Fibroblast of lung (primary cell): ENCODE measurements around the gene NR3C2. TPM values are rescaled to one million over a fixed set of nuclear protein-coding genes. Genes with fewer than 3 reads are reported as not detected.
A peak's percentile ranks its signal among the peaks of the same experiment; 100 is the strongest.

Experiments used
- DNase-seq, 2 donors: peaks; one replicate each; pipeline versions ENCODE4 v3.0.0 to v3.0.0-alpha.2; 2010; ENCODE audit warnings: low read depth in 2 of 2
- H2AFZ ChIP-seq: 2 replicates; pipeline ENCODE4 v1.5.1; 2012; ENCODE audit warnings: low read length, control low read depth, inconsistent platforms
- H3K27ac ChIP-seq: 2 replicates; pipeline ENCODE4 v1.5.1; 2011; ENCODE audit warnings: low read length, control low read depth; ENCODE audit not compliant: insufficient read depth
- H3K27me3 ChIP-seq: 2 replicates; pipeline ENCODE4 v1.5.1; 2011; ENCODE audit warnings: mild to moderate bottlenecking, low read length; ENCODE audit not compliant: control insufficient read depth, insufficient read depth
- H3K36me3 ChIP-seq: 2 replicates; pipeline ENCODE4 v1.5.1; 2011; ENCODE audit warnings: low read length; ENCODE audit not compliant: control insufficient read depth, insufficient read depth
- H3K4me1 ChIP-seq: 2 replicates; pipeline ENCODE4 v1.5.1; 2011; ENCODE audit warnings: low read length; ENCODE audit not compliant: control insufficient read depth, insufficient read depth; ENCODE audit errors: extremely low read depth
- H3K4me2 ChIP-seq: 2 replicates; pipeline ENCODE4 v1.5.1; 2011; ENCODE audit warnings: low read length, control low read depth; ENCODE audit not compliant: insufficient read depth; ENCODE audit errors: extremely low read depth
- H3K4me3 ChIP-seq, 4 experiments: fragments of 200-600 bp in 1 of 4; sonication (generic) in 1 of 4; replicated peaks in 1 of 4; 2 replicates each; pipeline ENCODE4 v1.5.1; 2011 to 2016; ENCODE audit warnings: low read length in 4 of 4, low read depth in 3 of 4, mild to moderate bottlenecking in 3 of 4, control low read depth in 2 of 4, inconsistent platforms in 1 of 4, mixed read lengths in 1 of 4; ENCODE audit not compliant: insufficient read depth in 1 of 4; ENCODE audit errors: control extremely low read depth in 1 of 4
- H3K79me2 ChIP-seq: 2 replicates; pipeline ENCODE4 v1.5.1; 2012; ENCODE audit warnings: mild to moderate bottlenecking, low read length, inconsistent platforms; ENCODE audit not compliant: control insufficient read depth, insufficient read depth
- H3K9ac ChIP-seq: 2 replicates; pipeline ENCODE4 v1.5.1; 2011; ENCODE audit warnings: mild to moderate bottlenecking, low read length, control low read depth; ENCODE audit not compliant: insufficient read depth
- H3K9me3 ChIP-seq: 2 replicates; pipeline ENCODE4 v1.5.1; 2012; ENCODE audit warnings: low read depth, low read length; ENCODE audit not compliant: control insufficient read depth, insufficient read depth
- H4K20me1 ChIP-seq: 2 replicates; pipeline ENCODE4 v1.5.1; 2011; ENCODE audit warnings: low read length; ENCODE audit not compliant: control insufficient read depth, insufficient read depth; ENCODE audit errors: extremely low read depth
- CTCF ChIP-seq, 2 donors: IDR thresholded peaks in 1 of 2; conservative IDR thresholded peaks in 1 of 2; 1 replicate in 1 of 2; 2 replicates in 1 of 2; pipeline ENCODE4 v1.5.1; 2011 to 2012; ENCODE audit warnings: low read length in 2 of 2, control low read depth in 1 of 2, inconsistent platforms in 1 of 2, low read depth in 1 of 2, mild to moderate bottlenecking in 1 of 2
- EZH2 ChIP-seq: IDR thresholded peaks from 2 replicates; pipeline ENCODE4 v1.5.1; 2012; ENCODE audit warnings: low read length, control low read depth, mild to moderate bottlenecking; ENCODE audit errors: missing control alignments
- polyA plus RNA-seq, 2 donors: library from polyadenylated mRNA; depleted of rRNA in 1 of 2; stranded (reverse) in 1 of 2; unstranded in 1 of 2; fragments of >200 nt; gene quantifications; 2 replicates each; pipeline ENCODE4 v1.2.1, GENCODE V29; 2011 to 2012; ENCODE audit warnings: missing spikeins in 1 of 2
- total RNA-seq: library from RNA; depleted of rRNA; stranded (reverse); fragments of >200 nt; gene quantifications from 2 replicates; pipeline ENCODE4 v1.2.1, GENCODE V29; 2014

Gene NR3C2
- total and polyA plus RNA-seq, 2 donors (not counting 1 experiment from before 2014, with no cell fraction given): 1.9 to 7.4 TPM

- Histone ChIP-seq H3K4me2 (no peak overlapping the region), H3K36me3 (no peaks in the 10 kb centered on the region), H3K27ac (no peak overlapping the region), H3K27me3 (no peaks in the 10 kb centered on the region), H2AFZ (no peak overlapping the region), H3K9ac (no peak overlapping the region), H3K4me3 (no peak overlapping the region), H3K9me3 (no peaks in the 10 kb centered on the region), H4K20me1 (no peaks in the 10 kb centered on the region), H3K79me2 (no peaks in the 10 kb centered on the region), H3K4me1 (no peaks in the 10 kb centered on the region)
- DNase-seq: no peak
- TF ChIP-seq CTCF (conservative IDR thresholded peaks at IDR 0.05 in 1 of 2, IDR thresholded peaks at IDR 0.05 in 1 of 2; ENCODE audit: low read depth in 1 of 2, low read length in 2 of 2) (no peak), EZH2 (no peak)
Measured at GRCh38 chr4:148364525-148364924, 77.7 kb downstream of the NR3C2 start.

GRCh38 chr4:148359769-148360168 is 82.4 kb downstream of the NR3C2 start:
- DNase-seq: no peak
- Histone ChIP-seq H3K79me2 (no peaks in the 10 kb centered on the region), H3K9me3 (no peaks in the 10 kb centered on the region), H3K4me2 (peak overlapping the region; percentile 3), H4K20me1 (no peaks in the 10 kb centered on the region), H3K36me3 (no peaks in the 10 kb centered on the region), H3K4me1 (no peaks in the 10 kb centered on the region), H3K27ac (no peak overlapping the region), H3K27me3 (no peaks in the 10 kb centered on the region), H3K9ac (no peak overlapping the region), H3K4me3 (no peak overlapping the region), H2AFZ (peak overlapping the region; percentile 15)
- TF ChIP-seq EZH2 (no peak), CTCF (conservative IDR thresholded peaks at IDR 0.05 in 1 of 2, IDR thresholded peaks at IDR 0.05 in 1 of 2; ENCODE audit: low read depth in 1 of 2, low read length in 2 of 2) (no peak)

- DNase-seq: no peak
- H3K4me1 ChIP-seq: no peaks in the 10 kb centered on the region
- H3K27me3 ChIP-seq: no peaks in the 10 kb centered on the region
- no peaks in the 10 kb centered on the region for H4K20me1 ChIP-seq
- H3K9me3 ChIP-seq: no peaks in the 10 kb centered on the region
- no peak for TF ChIP-seq EZH2
- TF ChIP-seq CTCF (conservative IDR thresholded peaks at IDR 0.05 in 1 of 2, IDR thresholded peaks at IDR 0.05 in 1 of 2; ENCODE audit: low read depth in 1 of 2, low read length in 2 of 2): no peak
- H3K9ac ChIP-seq: no peak overlapping the region
- no peak overlapping the region for H3K27ac ChIP-seq
- H3K4me2 ChIP-seq: no peak overlapping the region
- H3K4me3 ChIP-seq: no peak overlapping the region
- no peaks in the 10 kb centered on the region for H3K79me2 ChIP-seq
- H3K36me3 ChIP-seq: no peaks in the 10 kb centered on the region
- no peak overlapping the region for H2AFZ ChIP-seq
Measured at GRCh38 chr4:148355442-148356123, 86.6 kb downstream of the NR3C2 start.
